Activated T-cell treated with anti-CD3 and anti-CD28 coated beads for 48 hours (primary cell): ENCODE measurements around the gene ALPP.
"Not testable (repeated sequence)": the region's sequence is repeated elsewhere in the genome, so short reads cannot be mapped to it uniquely, and the experiment has no call there.

Source experiments
- DNase-seq: peaks from one replicate; pipeline ENCODE4 v3.0.0-alpha.2; 2020; ENCODE audit warnings: low read depth

Gene ALPP

DNA sequence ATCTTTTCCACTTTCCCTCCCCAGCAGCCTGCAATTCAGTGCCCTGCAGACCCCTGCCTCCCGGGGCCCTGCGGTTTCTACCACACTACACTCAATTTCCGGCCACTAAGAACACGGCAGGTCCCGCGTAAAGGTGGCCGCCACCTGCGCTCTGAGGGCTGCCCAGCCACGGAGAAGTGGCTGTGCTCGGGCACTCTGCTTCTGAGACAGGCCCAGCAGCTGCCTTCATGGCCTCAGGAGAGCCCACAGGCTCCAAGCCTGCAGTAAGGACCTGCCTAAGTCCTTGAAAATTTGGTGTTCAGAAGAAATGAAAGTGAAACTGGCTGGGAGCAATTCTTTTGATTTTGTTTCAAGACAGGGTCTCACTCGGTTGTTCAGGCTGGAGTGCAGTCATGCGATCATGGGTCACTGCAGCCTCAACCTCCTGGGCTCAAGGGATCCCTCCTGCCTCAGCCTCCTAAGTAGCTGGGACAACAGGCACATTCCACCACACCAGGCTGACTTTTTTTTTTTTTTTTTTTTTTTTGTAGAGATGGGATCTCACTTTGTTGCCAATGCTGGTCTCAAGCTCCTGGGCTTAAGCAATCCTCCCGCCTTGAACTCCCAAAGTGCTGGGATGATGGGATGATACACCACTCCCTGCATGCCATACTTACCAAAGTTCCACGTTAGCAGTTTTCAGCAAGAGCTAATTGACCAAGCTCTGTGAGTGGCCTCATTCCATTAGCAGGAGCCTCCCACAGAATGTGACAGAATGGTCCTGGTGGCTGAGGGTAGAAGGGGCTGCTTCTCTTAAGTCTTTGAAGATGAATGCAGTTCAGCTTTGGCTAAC, 14.6 kb upstream of the ALPP start:
- DNase-seq, result no peak

DNA sequence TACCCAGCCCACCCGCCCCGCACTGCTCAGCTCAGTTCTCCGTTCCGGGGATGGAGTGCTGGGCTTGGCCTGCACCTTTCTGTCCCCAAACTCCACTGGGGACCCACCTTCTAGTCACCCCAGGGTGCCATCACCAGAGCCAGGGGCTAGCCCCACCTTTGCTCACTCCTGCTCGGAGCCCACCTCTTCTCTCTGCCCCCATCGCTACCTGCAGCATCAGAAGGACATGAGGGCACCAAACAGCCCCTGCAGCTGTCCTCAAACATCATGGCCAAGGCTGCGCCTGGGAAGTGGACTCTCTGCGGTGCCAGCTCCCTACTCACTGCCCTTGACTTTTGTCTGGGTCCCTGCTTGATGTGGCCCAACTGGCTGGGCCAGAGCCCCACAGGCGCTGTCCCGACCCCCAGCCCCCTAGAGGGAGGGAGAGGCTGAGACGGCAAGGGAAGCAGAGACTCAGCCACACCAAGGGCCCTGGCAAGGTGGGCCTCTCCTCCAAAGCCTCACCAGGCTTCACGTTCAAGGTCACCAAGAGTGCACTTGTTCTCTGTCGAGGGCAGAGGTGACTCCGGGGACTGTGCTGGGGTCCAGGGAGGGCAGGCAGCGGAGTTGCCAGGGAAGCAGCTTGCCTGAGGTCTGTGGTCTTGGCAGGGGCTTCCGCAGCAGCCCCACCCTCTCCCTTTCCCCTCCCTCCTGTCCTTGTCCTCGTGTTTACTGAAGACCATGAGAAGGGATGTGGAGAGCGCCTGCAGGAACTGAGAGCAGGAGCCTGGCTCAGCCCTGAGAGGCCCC, 13.6 kb upstream of the ALPP start:
- DNase-seq, result not testable (repeated sequence)

DNA sequence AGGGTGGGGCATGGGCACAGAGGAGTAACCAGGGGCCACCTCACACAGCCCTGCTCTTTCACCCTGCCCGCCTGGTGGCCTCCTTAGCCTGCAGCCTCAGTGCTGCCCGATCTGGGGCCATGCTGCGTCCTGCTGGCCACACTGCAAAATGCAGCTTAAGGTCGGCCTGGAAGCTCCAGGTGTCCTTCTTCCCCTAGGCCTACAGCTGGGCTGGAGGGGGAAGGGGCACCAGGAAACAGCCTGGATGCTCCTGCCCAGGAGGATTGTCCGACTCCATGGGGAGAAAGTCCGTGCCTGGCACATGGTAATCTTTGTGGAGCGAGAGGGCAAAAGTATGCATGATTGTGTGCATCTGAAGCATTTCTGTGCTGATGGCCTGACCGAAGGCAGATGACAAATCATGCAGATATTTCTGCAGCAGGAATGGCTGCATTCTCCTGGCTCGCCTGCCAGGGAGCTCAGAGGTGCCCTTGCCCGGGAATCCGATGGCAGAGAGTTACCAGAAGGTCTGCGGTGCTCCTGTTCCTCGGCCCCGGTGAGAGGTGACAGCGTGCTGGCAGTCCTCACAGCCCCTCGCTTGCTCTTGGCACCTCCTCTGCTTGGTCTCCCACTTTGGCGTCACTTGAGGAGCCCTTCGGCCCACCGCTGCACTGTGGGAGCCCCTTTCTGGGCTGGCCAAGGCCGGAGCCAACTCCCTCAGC, 12.8 kb upstream of the ALPP start:
- no peak for DNase-seq

DNA sequence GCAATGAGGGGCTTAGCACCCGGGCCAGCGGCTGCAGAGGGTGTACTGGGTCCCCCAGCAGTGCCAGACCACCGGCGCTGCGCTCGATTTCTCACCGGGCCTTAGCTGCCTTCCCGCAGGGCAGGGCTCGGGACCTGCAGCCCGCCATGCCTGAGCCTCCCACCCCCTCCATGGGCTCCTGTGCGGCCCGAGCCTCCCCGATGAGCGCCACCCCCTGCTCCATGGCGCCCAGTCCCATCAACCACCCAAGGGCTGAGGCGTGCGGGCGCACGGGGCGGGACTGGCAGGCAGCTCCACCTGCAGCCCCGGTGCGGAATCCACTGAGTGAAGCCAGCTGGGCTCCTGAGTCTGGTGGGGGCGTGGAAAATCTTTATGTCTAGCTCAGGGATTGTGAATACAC, 12.1 kb upstream of the ALPP start:
- not testable (repeated sequence) for DNase-seq

DNA sequence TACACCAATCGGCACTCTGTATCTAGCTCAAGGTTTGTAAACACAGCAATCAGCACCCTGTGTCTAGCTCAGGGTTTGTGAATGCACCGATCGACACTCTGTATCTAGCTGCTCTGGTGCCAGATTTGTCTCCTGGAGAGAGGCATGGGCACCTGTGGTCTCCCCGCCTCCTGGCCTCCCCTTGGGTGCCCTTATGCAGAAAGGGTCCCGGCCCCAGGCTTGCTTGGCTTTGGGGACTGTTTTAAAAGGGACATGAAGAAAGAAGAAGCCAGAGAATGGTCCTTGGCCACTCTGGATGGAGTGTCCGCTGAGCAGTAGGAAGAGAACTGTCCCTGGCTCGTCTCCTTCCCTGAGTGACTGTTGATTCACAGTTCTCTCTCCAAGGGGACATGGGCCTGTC, 11.5 kb upstream of the ALPP start:
- no peak for DNase-seq

DNA sequence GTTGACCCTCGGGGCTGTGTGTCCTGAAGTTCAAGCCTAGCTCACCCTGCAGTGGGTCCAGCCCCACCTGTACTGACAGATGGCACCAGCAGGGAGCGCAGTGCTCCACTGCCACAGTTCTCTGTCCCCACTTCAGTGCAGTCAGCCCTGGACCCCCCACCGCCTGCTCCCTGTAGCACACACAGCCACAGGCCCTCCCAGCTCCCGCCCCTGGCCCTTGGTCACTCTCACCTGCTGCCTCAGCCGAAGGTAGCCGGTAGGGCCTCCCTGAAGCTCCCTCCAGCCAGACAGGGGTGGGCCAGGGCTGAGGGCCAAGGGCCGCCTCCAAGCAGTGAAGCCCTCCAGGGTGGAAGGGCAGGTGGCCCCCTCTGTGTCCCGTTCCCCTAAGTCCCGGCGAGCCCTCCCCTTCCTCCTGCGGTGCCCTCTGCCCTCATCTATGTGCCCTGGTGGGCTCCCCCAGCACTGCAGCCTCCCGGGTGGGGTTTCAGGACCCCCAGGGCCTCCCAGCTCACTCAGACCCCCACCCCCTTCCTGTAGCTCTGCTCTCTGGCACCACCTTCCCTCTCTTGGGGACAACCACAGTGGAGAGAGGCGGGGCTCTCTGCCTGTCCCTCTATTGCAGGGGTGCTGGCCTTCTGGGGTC, 10.8 kb upstream of the ALPP start:
- DNase-seq, result no peak

DNA sequence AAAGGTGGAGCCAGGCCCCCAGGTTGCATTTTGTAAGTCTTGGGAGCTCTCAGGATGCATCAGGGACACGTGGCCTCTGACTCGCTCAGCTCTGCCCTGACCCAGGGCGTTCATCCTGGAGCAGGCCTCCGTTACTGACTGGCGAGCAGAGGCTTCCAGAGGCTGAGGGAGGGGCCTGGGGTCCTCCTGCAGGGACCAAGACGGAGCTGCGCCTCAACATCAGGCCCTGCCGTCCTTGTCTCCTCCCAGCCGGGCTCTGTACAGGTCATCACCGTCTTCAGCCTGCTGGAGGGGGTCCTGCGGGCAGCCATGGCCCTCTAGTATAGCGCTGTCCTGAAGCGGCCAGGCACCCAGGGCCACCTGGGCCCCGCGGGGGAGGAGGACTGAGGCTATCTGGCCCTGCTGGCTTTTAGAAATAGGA, 10.2 kb upstream of the ALPP start:
- DNase-seq, result no peak

DNA sequence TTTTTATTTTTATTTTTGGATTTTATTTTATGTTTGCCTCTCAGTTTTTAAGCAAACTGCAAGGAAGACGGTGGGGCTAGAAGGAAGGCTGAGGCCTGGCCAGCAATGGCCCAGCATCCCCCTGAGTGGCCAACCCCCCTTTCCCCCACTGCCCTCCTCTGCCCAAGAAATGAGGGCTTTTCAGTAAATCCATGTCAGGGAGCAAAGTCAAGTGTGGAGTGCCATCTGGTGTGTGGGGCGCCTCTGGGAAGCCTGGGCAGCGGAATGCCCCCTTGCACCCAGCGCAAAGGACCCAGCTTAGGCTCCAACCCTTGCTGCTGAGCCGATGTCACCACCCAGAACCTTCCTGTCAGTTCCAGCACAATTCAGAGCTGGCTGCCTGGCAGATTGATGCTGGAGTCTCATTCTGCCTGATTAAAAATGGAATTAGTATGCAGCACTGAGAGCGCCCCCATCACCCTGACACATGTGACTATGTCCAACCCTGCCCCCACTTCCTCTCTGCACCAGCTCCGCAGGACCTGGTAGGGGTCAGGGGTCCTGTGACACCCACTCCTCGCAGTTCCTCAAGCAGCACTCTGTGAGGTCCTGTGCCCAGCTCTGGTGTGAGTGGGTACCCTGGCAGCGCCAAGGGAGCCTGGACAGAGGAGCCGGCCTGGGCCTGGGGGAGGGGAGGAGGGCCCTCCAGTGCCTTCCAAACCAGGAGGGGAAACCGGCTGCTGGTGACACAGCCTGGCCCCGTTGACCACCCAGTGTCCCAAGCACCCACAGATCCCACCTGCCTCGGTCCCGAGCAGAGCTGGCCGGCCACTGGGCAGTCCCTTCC, 9.2 kb upstream of the ALPP start:
- DNase-seq, result no peak

DNA sequence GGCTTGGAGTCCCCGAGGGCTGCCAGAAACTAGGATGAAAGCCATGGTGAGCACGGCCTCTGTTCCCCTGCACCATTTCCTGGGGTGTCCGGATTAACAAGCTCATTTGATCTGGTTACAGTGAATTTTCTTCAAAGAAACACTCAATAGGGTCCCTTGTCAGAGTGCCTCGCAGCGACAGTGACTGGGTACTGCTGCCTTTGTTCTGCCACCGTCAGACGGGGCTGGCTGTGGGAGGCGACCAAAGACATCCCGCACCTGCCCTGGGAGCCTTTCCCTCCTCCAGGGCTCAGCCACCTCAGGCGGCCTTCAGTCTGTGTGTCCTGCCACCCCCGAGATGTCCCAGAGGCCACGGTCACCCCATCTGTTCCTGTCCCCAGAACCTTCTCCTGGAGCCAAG, 8.5 kb upstream of the ALPP start:
- DNase-seq, result not testable (repeated sequence)

DNA sequence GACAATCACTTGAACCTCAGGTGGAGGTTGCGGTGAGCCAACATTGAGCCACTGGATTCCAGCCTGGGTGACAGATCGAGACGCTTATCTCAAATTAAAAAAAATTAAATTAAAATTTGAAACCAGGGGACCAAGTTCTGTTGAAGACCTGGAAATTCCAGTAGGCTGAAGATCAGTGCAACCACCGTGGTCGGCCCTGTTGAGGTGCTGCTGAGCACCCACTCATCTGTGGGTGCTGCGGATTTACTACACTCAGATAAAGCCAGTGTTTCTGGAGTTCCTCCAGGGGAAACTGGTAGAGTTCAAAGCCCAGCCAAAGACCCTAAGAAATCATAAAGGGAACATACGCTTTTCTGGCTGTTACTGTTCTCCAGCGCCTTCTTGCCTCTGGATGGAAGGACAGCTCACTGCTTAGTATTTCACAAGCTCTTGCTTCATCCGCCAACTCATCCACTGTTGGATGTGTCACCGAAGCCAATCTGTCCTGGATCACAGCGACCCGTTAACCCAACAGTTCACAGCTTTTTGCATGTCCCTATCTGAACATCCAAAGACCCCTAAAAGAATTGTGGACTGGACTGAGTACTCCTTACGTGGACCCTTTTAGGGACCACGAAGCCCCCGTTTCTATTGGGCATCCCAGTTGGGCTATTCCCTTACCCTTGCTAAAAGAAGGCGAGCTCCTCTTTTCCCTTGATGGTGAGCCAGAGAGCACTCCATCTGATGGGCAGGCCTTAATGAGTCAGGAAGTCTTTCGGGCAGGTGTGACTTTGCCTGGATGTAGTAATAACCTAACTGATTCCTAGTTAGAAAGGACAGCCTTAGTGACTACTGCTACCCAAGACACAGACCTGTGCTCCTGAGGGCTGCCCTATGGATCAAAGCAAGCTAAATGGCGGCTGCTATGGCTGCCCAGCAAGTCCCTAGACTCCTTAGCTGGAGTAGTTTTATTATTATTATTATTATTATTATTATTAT, 6.0 kb upstream of the ALPP start:
- no peak for DNase-seq

DNA sequence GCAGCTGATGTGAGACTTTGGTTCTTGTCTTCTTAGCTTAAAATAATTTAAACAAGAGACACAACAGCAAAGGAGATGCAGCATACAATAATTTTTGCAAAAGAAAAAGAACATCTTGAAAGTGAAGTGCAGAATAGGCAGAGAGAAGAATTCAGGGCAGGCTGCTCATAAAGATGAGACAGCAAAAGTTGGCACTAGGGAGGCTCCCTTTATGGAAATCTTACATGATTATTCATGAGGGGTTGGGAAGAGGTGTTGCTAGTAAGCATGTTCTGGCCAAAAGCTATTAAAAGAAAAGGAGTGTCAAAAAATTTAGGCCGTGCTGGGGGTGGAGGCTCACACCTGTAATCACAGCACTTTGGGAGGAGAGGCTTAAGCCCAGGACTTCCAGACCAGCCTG, 4.2 kb upstream of the ALPP start:
- DNase-seq, result no peak

DNA sequence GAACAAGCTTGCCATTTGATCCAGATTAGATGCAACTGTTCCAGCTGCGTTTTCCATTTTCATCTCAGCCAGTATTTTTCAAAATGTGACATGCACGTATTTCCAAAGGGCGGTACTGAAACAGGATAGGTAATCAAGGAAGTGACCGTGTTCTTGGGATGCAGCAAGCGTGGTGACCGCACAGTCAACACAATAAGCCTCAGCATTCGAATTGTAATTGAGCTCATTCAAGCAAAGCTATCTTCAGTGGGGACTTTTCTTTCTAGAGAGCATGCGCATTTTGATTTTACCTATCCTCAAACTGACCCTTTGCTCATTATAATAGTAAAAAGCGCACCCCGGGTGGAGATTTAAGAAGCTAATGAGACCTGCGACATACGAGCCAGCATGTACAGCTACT, 3.4 kb upstream of the ALPP start:
- no peak for DNase-seq

DNA sequence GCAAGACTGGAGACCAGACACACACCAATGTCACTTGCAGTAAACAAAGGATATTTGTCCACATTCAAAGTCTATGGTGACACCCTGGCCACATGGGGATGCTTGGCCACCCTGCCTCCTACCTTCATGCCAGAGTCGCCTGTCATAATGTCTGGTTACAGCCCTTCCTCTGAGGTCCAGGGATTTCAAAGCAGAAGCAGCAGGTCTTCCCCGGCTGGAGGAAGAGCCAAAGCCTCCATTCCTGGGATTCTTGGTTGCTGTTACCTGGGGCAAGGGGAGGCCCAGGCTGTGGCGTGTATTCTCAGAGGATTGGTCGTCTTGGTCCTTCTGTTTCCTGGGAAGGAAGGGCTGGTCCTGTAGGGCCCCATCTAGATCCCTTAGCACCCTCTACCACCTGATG, 2.3 kb upstream of the ALPP start:
- DNase-seq, result no peak

DNA sequence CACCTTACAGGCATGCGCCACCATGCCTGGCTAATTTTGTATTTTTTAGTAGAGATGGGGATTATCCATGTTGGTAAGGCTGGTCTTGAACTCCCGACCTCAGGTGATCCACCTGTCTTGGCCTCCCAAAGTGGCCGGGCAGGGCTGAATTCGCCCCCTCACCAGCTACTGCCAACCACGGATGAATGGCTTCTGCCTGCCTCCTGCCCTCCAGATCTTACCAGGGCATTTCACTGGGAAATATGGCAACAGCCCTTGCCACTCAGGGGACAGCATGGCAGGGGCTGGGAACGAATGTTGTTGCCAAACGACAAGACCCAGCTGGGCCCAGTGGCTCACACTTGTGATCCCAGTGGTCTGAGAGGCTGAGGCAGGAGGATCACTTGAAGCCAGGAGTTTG, 1.8 kb upstream of the ALPP start:
- no peak for DNase-seq

DNA sequence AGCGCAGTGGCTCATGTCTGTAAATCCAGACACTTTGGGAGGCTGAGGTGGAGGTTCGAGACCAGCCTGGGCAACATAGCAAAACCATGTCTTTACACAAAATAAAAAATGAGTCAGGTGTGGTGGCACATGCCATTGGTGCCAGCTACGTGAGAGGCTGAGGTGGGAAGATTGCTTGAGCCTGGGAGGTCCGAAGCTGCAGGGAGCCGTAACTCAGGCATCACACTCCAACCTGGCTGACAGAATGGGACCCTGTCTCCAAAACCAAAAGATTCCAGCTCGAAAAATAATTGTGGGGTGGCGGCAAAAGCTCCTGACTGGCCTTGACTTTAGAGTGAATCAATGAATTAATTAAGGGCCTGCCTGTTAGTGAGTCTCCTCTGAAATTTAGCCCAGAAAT, 1.2 kb upstream of the ALPP start:
- DNase-seq, result no peak

DNA sequence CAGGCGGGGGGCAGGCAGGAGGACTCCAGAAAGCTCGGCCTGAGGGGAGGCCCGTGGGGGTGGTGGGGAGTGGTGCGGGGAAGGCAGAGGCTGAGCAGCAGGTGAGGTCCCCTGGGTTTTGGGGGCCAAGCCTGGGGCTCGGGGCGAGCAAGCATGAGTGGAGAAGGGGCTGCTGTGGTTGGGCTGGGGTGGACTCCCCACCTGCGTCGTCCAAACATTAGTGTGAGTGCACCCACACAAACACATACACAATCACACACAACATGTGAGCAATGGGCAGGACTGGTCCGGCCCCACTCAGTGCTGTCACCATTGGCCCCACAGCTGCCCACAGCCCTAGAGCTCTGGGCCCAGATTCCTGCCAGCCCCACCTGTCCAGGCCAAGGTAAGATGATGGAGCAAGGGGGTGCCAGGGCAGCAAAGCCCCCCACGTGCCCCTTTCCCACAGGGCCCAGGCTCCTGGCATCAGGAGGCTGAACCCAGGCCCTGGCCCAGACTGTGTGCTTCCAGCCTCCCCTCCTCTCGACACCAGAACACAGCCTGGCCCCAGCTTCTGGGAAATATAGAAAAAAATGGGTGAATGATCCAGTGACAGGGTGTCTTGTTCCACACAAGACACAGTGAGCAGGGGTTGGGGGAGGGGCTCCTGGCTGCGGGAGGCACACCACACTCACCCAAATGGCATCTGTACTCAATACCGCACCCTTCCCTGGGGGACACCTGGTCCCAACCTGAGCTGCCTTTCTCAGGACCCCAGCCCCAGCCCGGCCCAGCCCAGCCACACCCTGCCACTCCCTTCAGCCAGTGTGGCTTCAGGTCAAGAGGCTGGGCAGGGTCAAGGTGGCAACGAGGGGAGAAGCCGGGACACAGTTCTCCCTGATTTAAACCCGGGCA, 463 bp upstream of the ALPP start:
- DNase-seq, result no peak

DNA sequence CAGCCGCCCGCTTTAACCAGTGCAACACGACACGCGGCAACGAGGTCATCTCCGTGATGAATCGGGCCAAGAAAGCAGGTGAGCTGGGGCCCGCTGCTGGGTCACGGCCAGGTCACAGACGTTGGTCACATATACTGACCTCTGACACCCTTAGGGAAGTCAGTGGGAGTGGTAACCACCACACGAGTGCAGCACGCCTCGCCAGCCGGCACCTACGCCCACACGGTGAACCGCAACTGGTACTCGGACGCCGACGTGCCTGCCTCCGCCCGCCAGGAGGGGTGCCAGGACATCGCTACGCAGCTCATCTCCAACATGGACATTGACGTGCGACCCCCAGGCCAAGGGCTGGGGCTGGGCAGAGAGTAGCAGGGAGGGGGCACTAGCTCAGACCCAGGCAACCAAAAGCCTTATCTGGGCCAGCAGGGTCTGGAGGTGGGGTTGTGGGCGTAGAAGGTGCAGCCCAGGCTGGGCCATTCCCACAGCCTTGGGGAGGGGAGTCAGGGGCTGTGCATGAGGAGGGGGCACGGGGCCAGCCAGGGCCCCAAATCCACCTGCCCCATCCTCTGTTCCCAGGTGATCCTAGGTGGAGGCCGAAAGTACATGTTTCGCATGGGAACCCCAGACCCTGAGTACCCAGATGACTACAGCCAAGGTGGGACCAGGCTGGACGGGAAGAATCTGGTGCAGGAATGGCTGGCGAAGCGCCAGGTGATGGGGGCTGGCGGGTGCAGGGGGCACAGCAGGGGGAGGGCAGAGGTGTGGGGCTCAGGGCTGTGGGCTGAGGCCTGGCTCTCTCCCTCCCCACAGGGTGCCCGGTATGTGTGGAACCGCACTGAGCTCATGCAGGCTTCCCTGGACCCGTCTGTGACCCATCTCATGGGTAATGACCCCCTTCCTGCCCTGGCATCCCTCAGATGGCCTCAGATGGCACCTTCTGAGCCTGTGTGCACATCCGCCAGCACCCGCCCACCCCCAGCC, 1.3 kb downstream of the ALPP start:
- DNase-seq, result not testable (repeated sequence)
